OCI-LY7 (cell line): ENCODE measurements around the gene MRPL53. TPM values are rescaled to one million over a fixed set of nuclear protein-coding genes. Genes with fewer than 3 reads are reported as not detected.

Source experiments
- BruUV-seq: library from RNA; stranded (reverse); fragments of 400-500 nt; replicated peaks from 2 replicates; lab custom pipeline; 2021; lab: Mats Ljungman, UMichigan
- CTCF ChIA-PET: fragments of 300-600 bp; sonication (Branson Sonifier 250); formaldehyde crosslinking; loops from one replicate; lab custom pipeline; 2022; ENCODE audit warnings: antibody characterized with exemption; ENCODE audit not compliant: unreplicated experiment; lab: Charles Lee
- POLR2A ChIA-PET: fragments of 300-600 bp; sonication (Branson Sonifier 250); formaldehyde crosslinking; loops from one replicate; lab custom pipeline; 2022; ENCODE audit warnings: antibody characterized with exemption; lab: Charles Lee
- DNase-seq: peaks from one replicate; pipeline ENCODE4 v3.0.0-alpha.2; 2015; ENCODE audit warnings: low spot score
- H2AFZ ChIP-seq: fragments of 200-600 bp; sonication (generic), shearing (Covaris generic); 2 replicates; pipeline ENCODE4 v1.6.1; 2014; ENCODE audit warnings: mild to moderate bottlenecking, antibody characterized with exemption, low read length, moderate library complexity
- H3K27ac ChIP-seq: fragments of 200-600 bp; sonication (generic); 2 replicates; pipeline ENCODE4 v1.5.1; 2014; ENCODE audit warnings: mixed run types, low read depth, mild to moderate bottlenecking, moderate library complexity, low read length, inconsistent platforms; ENCODE audit not compliant: poor library complexity, severe bottlenecking
- H3K36me3 ChIP-seq: fragments of 200-600 bp; sonication (generic); 2 replicates; pipeline ENCODE4 v1.6.1; 2014; ENCODE audit warnings: mild to moderate bottlenecking, antibody characterized with exemption, low read length, moderate library complexity, mixed read lengths; ENCODE audit not compliant: insufficient read depth
- H3K4me1 ChIP-seq: fragments of 200-600 bp; sonication (generic); 2 replicates; pipeline ENCODE4 v1.5.1; 2014; ENCODE audit warnings: mild to moderate bottlenecking, low read length; ENCODE audit not compliant: insufficient read depth, poor library complexity, severe bottlenecking
- H3K4me2 ChIP-seq: fragments of 200-600 bp; sonication (generic); 2 replicates; pipeline ENCODE4 v1.6.1; 2014; ENCODE audit warnings: mild to moderate bottlenecking, low read length
- H3K4me3 ChIP-seq: fragments of 200-600 bp; sonication (generic); 2 replicates; pipeline ENCODE4 v1.5.1; 2014; ENCODE audit warnings: mild to moderate bottlenecking, low read depth, low read length; ENCODE audit not compliant: poor library complexity, severe bottlenecking
- H3K79me2 ChIP-seq: fragments of 200-600 bp; sonication (generic); 2 replicates; pipeline ENCODE4 v1.6.1; 2016; ENCODE audit warnings: low read depth, mild to moderate bottlenecking, low read length, moderate library complexity, mixed read lengths; ENCODE audit not compliant: insufficient read depth
- H3K9me2 ChIP-seq: fragments of 200-600 bp; sonication (generic); 2 replicates; pipeline ENCODE4 v1.6.1; 2016; ENCODE audit warnings: mild to moderate bottlenecking, low read length, mixed read lengths; ENCODE audit not compliant: insufficient read depth
- H3K9me3 ChIP-seq: fragments of 200-600 bp; sonication (generic); 2 replicates; pipeline ENCODE4 v1.6.1; 2014; ENCODE audit warnings: mild to moderate bottlenecking, mixed run types, low read length, mixed read lengths
- H4K20me1 ChIP-seq: fragments of 200-600 bp; sonication (generic); 2 replicates; pipeline ENCODE4 v1.6.1; 2014; ENCODE audit warnings: mild to moderate bottlenecking, antibody characterized with exemption, low read length, moderate library complexity, mixed read lengths; ENCODE audit not compliant: insufficient read depth
- EZH2phosphoT487 ChIP-seq: fragments of 200-600 bp; sonication (generic); IDR thresholded peaks from 2 replicates; pipeline ENCODE4 v1.6.1; 2018; ENCODE audit warnings: low read depth, borderline replicate concordance, mild to moderate bottlenecking, mixed run types, antibody characterized with exemption, low read length, moderate library complexity, mixed read lengths
- intact Hi-C: fragments of 100-400 bp; cut with micrococcal nuclease; formaldehyde crosslinking; loops from one replicate; pipeline ENCODE4 v1.10.0; 2022; ENCODE audit not compliant: unreplicated experiment
- total RNA-seq, 2 experiments: library from RNA; depleted of rRNA in 1 of 2; stranded (reverse); fragments of >200 nt in 1 of 2; shearing (Covaris generic) in 1 of 2; gene quantifications; 2 replicates each; pipeline ENCODE4 v1.2.3, GENCODE V29; 2014 to 2022
- TF ChIP-seq, protein P1 (sequence below): fragments of 200-600 bp; sonication (generic); conservative IDR thresholded peaks from 2 replicates; pipeline ENCODE4 v1.5.1; 2014; ENCODE audit warnings: mild to moderate bottlenecking, antibody characterized with exemption, low read length, moderate library complexity, mixed read lengths

Gene MRPL53
- total RNA-seq, 2 experiments from 2014 or later, result 85.7 to 102 TPM

- no TSS peak for BruUV-seq
- no peaks in the 10 kb centered on the region for H3K36me3 ChIP-seq
- no peaks in the 10 kb centered on the region for H3K79me2 ChIP-seq
- no peak overlapping the region for H3K4me3 ChIP-seq
- no peak overlapping the region for H3K4me2 ChIP-seq
- DNase-seq, result no peak
- no peak overlapping the region; the same call in 1 of the 2 replicates for H2AFZ ChIP-seq
- CTCF ChIA-PET, result no interaction called here
- POLR2A ChIA-PET, result no interaction called here
- H3K9me2 ChIP-seq, result no peaks in the 10 kb centered on the region
- intact Hi-C loops, result no loop called here
- no peaks in the 10 kb centered on the region for H4K20me1 ChIP-seq
- TF ChIP-seq, protein P1, sequence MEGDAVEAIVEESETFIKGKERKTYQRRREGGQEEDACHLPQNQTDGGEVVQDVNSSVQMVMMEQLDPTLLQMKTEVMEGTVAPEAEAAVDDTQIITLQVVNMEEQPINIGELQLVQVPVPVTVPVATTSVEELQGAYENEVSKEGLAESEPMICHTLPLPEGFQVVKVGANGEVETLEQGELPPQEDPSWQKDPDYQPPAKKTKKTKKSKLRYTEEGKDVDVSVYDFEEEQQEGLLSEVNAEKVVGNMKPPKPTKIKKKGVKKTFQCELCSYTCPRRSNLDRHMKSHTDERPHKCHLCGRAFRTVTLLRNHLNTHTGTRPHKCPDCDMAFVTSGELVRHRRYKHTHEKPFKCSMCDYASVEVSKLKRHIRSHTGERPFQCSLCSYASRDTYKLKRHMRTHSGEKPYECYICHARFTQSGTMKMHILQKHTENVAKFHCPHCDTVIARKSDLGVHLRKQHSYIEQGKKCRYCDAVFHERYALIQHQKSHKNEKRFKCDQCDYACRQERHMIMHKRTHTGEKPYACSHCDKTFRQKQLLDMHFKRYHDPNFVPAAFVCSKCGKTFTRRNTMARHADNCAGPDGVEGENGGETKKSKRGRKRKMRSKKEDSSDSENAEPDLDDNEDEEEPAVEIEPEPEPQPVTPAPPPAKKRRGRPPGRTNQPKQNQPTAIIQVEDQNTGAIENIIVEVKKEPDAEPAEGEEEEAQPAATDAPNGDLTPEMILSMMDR, result no peak
- no peak for TF ChIP-seq EZH2phosphoT487
- H3K27ac ChIP-seq, result no peak overlapping the region
- no peaks in the 10 kb centered on the region for H3K9me3 ChIP-seq
- peaks cover 25% of the 10 kb centered on the region for H3K4me1 ChIP-seq
These were observed 36.2 kb downstream of the MRPL53 start for GRCh38 chr2:74436111-74436805.

GRCh38 chr2:74430502-74430901 lies 42.0 kb downstream of the MRPL53 start:
- Histone ChIP-seq H3K36me3 (no peaks in the 10 kb centered on the region), H2AFZ (no peak overlapping the region), H3K4me2 (no peak overlapping the region), H4K20me1 (no peaks in the 10 kb centered on the region), H3K9me2 (no peaks in the 10 kb centered on the region), H3K4me3 (no peak overlapping the region), H3K9me3 (no peaks in the 10 kb centered on the region), H3K79me2 (no peaks in the 10 kb centered on the region), H3K4me1 (no peaks in the 10 kb centered on the region), H3K27ac (no peak overlapping the region)
- intact Hi-C loops, result no loop called here
- DNase-seq, result no peak
- ChIA-PET POLR2A (no interaction called here), CTCF (no interaction called here)
- BruUV-seq, result no TSS peak
- TF ChIP-seq, protein P1, result no peak
- no peak for TF ChIP-seq EZH2phosphoT487
